ENCODE data around the gene DCTN2.
"Not testable (repeated sequence)": the region's sequence is repeated elsewhere in the genome, so short reads cannot be mapped to it uniquely, and the experiment has no call there.

The DCTN2 gene

GRCh38 chr12:57575771-57576612 is 29.0 kb upstream of the DCTN2 start:
- no peaks in the 10 kb centered on the region for H3K27me3 ChIP-seq (ENCODE audit: control insufficient read depth in 1 of 2, insufficient read depth in 2 of 2, low read length in 2 of 2)
- no peak overlapping the region for H3K27ac ChIP-seq (ENCODE audit: low read depth, low read length)
- no peaks in the 10 kb centered on the region for H3K36me3 ChIP-seq (ENCODE audit: insufficient read depth, low read length)
- H3K9me3 ChIP-seq (ENCODE audit: low read length), result no peaks in the 10 kb centered on the region
- no peak overlapping the region for H3K4me3 ChIP-seq (ENCODE audit: low read depth in 1 of 2, low read length in 2 of 2)
- H3K9ac ChIP-seq (ENCODE audit: low read length), result no peak overlapping the region
- H3K4me1 ChIP-seq (ENCODE audit: insufficient read depth, low read length), result no peaks in the 10 kb centered on the region

GRCh38 chr12:57574795-57575194 is 27.8 kb upstream of the DCTN2 start:
- H3K4me3 ChIP-seq (ENCODE audit: low read depth in 1 of 2, low read length in 2 of 2), result no peak overlapping the region
- H3K27me3 ChIP-seq (ENCODE audit: control insufficient read depth in 1 of 2, insufficient read depth in 2 of 2, low read length in 2 of 2), result no peaks in the 10 kb centered on the region
- H3K27ac ChIP-seq (ENCODE audit: low read depth, low read length), result no peak overlapping the region
- H3K4me1 ChIP-seq (ENCODE audit: insufficient read depth, low read length), result no peaks in the 10 kb centered on the region
- H3K9me3 ChIP-seq (ENCODE audit: low read length), result no peaks in the 10 kb centered on the region
- H3K9ac ChIP-seq (ENCODE audit: low read length), result no peak overlapping the region
- no peaks in the 10 kb centered on the region for H3K36me3 ChIP-seq (ENCODE audit: insufficient read depth, low read length)

GRCh38 chr12:57571926-57572762 is 25.2 kb upstream of the DCTN2 start:
- no peaks in the 10 kb centered on the region for H3K27me3 ChIP-seq (ENCODE audit: control insufficient read depth in 1 of 2, insufficient read depth in 2 of 2, low read length in 2 of 2)
- no peak overlapping the region for H3K9ac ChIP-seq (ENCODE audit: low read length)
- no peaks in the 10 kb centered on the region for H3K4me1 ChIP-seq (ENCODE audit: insufficient read depth, low read length)
- no peaks in the 10 kb centered on the region for H3K9me3 ChIP-seq (ENCODE audit: low read length)
- H3K27ac ChIP-seq (ENCODE audit: low read depth, low read length), result no peak overlapping the region
- no peaks in the 10 kb centered on the region for H3K36me3 ChIP-seq (ENCODE audit: insufficient read depth, low read length)
- H3K4me3 ChIP-seq (ENCODE audit: low read depth in 1 of 2, low read length in 2 of 2), result no peak overlapping the region

GRCh38 chr12:57570438-57570837 is 23.4 kb upstream of the DCTN2 start:
- H3K4me1 ChIP-seq (ENCODE audit: insufficient read depth, low read length); H3K4me3 ChIP-seq (ENCODE audit: low read depth in 1 of 2, low read length in 2 of 2); H3K27ac ChIP-seq (ENCODE audit: low read depth, low read length); H3K27me3 ChIP-seq (ENCODE audit: control insufficient read depth in 1 of 2, insufficient read depth in 2 of 2, low read length in 2 of 2); H3K36me3 ChIP-seq (ENCODE audit: insufficient read depth, low read length); H3K9me3 ChIP-seq (ENCODE audit: low read length); H3K9ac ChIP-seq (ENCODE audit: low read length): not testable (repeated sequence)

- Histone ChIP-seq H3K4me3 (ENCODE audit: low read depth in 1 of 2, low read length in 2 of 2) (no peak overlapping the region), H3K9ac (ENCODE audit: low read length) (no peak overlapping the region), H3K9me3 (ENCODE audit: low read length) (no peaks in the 10 kb centered on the region), H3K27ac (ENCODE audit: low read depth, low read length) (no peak overlapping the region), H3K36me3 (ENCODE audit: insufficient read depth, low read length) (no peaks in the 10 kb centered on the region), H3K27me3 (ENCODE audit: control insufficient read depth in 1 of 2, insufficient read depth in 2 of 2, low read length in 2 of 2) (no peaks in the 10 kb centered on the region), H3K4me1 (ENCODE audit: insufficient read depth, low read length) (no peaks in the 10 kb centered on the region)
These were observed 22.9 kb upstream of the DCTN2 start for GRCh38 chr12:57569858-57570257.

GRCh38 chr12:57568838-57569237 is 21.8 kb upstream of the DCTN2 start:
- Histone ChIP-seq H3K27ac (ENCODE audit: low read depth, low read length) (no peak overlapping the region), H3K9me3 (ENCODE audit: low read length) (no peaks in the 10 kb centered on the region), H3K36me3 (ENCODE audit: insufficient read depth, low read length) (no peaks in the 10 kb centered on the region), H3K4me1 (ENCODE audit: insufficient read depth, low read length) (no peaks in the 10 kb centered on the region), H3K4me3 (ENCODE audit: low read depth in 1 of 2, low read length in 2 of 2) (no peak overlapping the region), H3K27me3 (ENCODE audit: control insufficient read depth in 1 of 2, insufficient read depth in 2 of 2, low read length in 2 of 2) (no peaks in the 10 kb centered on the region), H3K9ac (ENCODE audit: low read length) (no peak overlapping the region)

- H3K36me3 ChIP-seq (ENCODE audit: insufficient read depth, low read length), result no peaks in the 10 kb centered on the region
- no peaks in the 10 kb centered on the region for H3K9me3 ChIP-seq (ENCODE audit: low read length)
- H3K4me3 ChIP-seq (ENCODE audit: low read depth in 1 of 2, low read length in 2 of 2), result no peak overlapping the region
- H3K27me3 ChIP-seq (ENCODE audit: control insufficient read depth in 1 of 2, insufficient read depth in 2 of 2, low read length in 2 of 2), result no peaks in the 10 kb centered on the region
- no peaks in the 10 kb centered on the region for H3K4me1 ChIP-seq (ENCODE audit: insufficient read depth, low read length)
- no peak overlapping the region for H3K27ac ChIP-seq (ENCODE audit: low read depth, low read length)
- no peak overlapping the region for H3K9ac ChIP-seq (ENCODE audit: low read length)
These were observed 17.3 kb upstream of the DCTN2 start for GRCh38 chr12:57564178-57564740.

- H3K4me3 ChIP-seq (ENCODE audit: low read depth in 1 of 2, low read length in 2 of 2), result no peak overlapping the region
- H3K27ac ChIP-seq (ENCODE audit: low read depth, low read length), result no peak overlapping the region
- H3K9me3 ChIP-seq (ENCODE audit: low read length), result no peaks in the 10 kb centered on the region
- no peaks in the 10 kb centered on the region for H3K4me1 ChIP-seq (ENCODE audit: insufficient read depth, low read length)
- no peaks in the 10 kb centered on the region for H3K27me3 ChIP-seq (ENCODE audit: control insufficient read depth in 1 of 2, insufficient read depth in 2 of 2, low read length in 2 of 2)
- no peak overlapping the region for H3K9ac ChIP-seq (ENCODE audit: low read length)
- H3K36me3 ChIP-seq (ENCODE audit: insufficient read depth, low read length), result no peaks in the 10 kb centered on the region
These were observed 16.4 kb upstream of the DCTN2 start for GRCh38 chr12:57563358-57563757.

- H3K9ac ChIP-seq (ENCODE audit: low read length); H3K27me3 ChIP-seq (ENCODE audit: control insufficient read depth in 1 of 2, insufficient read depth in 2 of 2, low read length in 2 of 2); H3K9me3 ChIP-seq (ENCODE audit: low read length); H3K27ac ChIP-seq (ENCODE audit: low read depth, low read length); H3K4me3 ChIP-seq (ENCODE audit: low read depth in 1 of 2, low read length in 2 of 2); H3K36me3 ChIP-seq (ENCODE audit: insufficient read depth, low read length); H3K4me1 ChIP-seq (ENCODE audit: insufficient read depth, low read length): not testable (repeated sequence)
These were observed 14.1 kb upstream of the DCTN2 start for GRCh38 chr12:57561117-57561516.

GRCh38 chr12:57560516-57560915 is 13.5 kb upstream of the DCTN2 start:
- Histone ChIP-seq H3K4me3 (ENCODE audit: low read depth in 1 of 2, low read length in 2 of 2) (no peak overlapping the region), H3K9ac (ENCODE audit: low read length) (no peak overlapping the region), H3K27me3 (ENCODE audit: control insufficient read depth in 1 of 2, insufficient read depth in 2 of 2, low read length in 2 of 2) (no peaks in the 10 kb centered on the region), H3K27ac (ENCODE audit: low read depth, low read length) (no peak overlapping the region), H3K9me3 (ENCODE audit: low read length) (no peaks in the 10 kb centered on the region), H3K36me3 (ENCODE audit: insufficient read depth, low read length) (no peaks in the 10 kb centered on the region), H3K4me1 (ENCODE audit: insufficient read depth, low read length) (no peaks in the 10 kb centered on the region)

- no peaks in the 10 kb centered on the region for H3K36me3 ChIP-seq (ENCODE audit: insufficient read depth, low read length)
- H3K4me3 ChIP-seq (ENCODE audit: low read depth in 1 of 2, low read length in 2 of 2), result no peak overlapping the region
- no peak overlapping the region for H3K9ac ChIP-seq (ENCODE audit: low read length)
- H3K27ac ChIP-seq (ENCODE audit: low read depth, low read length), result no peak overlapping the region
- no peaks in the 10 kb centered on the region for H3K4me1 ChIP-seq (ENCODE audit: insufficient read depth, low read length)
- H3K27me3 ChIP-seq (ENCODE audit: control insufficient read depth in 1 of 2, insufficient read depth in 2 of 2, low read length in 2 of 2), result no peaks in the 10 kb centered on the region
- no peaks in the 10 kb centered on the region for H3K9me3 ChIP-seq (ENCODE audit: low read length)
These were observed 11.9 kb upstream of the DCTN2 start for GRCh38 chr12:57558864-57559263.

Data from muscle layer of colon (tissue), 2 donors.